Activated CD8-positive, alpha-beta memory T cell treated with anti-CD3 and anti-CD28 coated beads, Interleukin-2, amount 50 U/mL, for 4 hours (primary cell): ENCODE data around the gene ITPR3.
"Not testable (repeated sequence)": the region's sequence is repeated elsewhere in the genome, so short reads cannot be mapped to it uniquely, and the experiment has no call there.

ENCODE experiments used
- DNase-seq: peaks from one replicate; pipeline ENCODE4 v3.0.0-alpha.2; 2020

Gene ITPR3

DNA sequence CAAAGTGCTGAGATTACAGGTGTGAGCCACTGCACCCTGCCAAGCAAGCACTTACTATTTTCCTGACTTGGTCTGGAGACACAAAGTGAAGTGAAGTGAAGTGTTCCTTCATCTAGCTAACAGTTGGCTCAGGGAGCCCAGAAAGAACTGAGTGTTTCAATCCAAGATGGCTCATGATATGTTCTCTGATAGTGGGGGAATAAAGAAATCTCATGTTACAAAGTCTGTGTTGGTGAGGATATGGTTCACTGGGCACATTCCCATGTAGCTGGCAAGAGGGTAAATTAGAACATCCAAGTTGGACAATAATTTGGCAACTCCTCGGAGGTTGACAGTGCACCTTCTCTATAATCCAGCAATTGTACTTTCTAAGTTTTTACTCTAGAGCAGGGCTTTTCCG is 5.0 kb upstream of the ITPR3 start:
- no peak for DNase-seq

DNA sequence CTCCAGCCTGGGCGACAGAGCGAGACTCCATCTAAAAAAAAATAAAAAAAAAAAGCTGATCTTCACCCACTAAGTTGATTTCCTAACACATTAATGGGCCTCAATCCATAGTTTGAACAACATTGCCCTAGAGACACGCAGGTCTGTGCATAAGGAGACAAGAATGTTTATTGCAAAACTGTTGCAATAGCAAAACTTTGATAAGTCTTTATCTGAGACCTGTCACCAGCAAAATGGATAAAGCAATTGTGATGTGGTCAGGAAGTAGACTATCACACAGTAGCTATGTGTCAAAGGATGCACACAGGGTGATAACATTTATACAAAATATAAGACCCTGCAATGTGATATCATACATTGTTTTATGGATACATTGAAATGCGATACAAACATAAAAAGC is 4.2 kb upstream of the ITPR3 start:
- no peak for DNase-seq

DNA sequence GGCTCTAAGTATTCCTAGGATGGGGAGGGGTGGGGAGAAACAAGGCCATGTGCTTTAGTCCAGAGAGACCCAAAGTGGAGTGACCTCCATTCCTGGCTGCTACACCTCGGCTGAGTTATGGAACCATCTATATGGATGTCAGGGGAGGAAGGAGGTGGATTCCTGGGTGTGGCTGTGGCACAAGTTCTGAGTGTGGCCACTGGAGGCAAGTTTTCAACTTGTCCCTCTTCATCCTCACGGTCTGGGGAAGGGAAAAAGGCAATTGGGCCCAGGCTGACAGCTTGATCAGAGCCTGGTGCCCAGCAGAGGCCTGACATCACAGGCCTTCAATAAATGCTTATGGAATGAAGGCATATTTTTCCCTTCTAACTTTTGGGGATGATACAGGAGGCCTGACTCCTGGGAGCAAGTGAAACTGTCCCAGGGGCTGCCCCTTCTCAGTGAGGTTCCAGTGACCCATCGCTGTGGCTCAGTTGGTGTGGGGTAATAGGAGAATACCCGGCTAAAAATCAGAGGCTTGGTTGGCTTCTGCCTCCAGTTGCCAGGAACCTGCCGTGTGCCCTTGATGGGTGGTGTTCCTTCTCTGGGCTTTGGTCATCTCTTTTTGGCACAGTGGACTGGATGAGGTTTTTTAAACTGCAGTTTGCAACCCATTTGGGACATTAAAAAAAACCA is 1.8 kb upstream of the ITPR3 start:
- DNase-seq: no peak

DNA sequence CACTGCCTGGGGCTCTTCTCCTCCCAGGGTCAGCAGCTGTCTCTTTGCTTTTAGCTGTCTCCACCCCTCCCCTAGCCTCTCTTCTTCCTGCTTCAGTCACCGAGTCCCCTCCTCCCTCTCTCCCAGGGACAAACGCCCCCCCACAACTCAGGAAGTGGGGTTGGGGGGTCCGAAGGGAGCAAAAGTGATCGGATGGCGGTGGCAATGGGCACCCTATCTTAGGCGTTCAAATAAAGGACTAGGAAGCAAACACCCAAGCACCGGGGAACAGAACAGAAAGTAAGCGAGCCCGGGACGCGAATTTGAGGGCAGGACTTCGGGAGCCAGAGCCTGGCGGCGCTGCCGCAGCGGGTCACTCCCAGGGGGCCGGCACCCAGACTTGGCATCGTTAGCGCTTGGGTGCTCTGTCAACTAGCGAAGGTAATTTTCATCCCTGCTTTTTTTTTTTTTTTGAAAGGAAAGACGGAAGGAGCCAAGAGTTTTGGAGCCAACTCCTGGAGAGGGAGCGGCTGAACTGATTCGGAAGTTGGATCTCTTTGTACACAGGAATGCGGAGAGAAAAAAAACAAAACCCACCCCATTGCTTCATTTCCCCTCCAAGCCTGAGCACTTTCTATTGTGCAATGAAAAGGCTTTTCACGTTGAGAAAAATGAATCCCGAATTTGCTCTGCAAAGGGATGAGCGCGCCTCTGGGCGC is 815 bp upstream of the ITPR3 start:
- peak; percentile 36 for DNase-seq

DNA sequence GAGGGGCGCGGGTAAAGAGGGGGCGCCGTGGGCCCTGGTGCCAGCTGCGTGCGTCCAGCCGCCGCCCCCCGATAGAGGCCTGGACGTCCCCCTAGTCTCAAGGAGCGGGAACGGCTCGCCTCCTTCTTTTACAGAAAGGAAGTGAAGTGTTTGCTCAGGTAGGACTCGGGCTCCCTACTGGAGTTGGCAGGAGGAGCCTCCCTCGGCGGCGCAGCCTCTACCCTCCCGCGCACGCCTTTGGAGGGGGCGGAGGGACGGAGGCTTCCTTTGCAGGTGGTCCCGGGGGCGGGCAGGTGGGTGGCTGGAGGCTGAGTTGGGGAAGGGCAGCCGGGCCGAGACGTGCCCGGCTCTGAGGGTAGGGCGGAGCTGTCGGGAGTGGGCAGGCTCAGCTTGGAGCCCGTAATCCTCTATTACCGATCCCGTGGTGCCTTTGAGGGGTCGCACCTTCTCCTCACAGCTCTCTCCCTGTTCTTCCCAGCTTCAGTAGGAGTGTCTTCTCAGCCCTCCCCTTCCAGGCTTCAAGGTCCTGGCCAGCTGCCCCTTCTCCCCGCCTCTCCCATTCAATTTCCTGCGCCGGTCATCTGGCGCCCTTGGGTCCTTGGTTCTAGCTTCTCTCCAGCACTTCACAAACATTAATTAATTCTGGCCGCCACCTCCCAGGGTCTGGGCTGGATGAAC is 728 bp downstream of the ITPR3 start:
- DNase-seq: peak; percentile 60

DNA sequence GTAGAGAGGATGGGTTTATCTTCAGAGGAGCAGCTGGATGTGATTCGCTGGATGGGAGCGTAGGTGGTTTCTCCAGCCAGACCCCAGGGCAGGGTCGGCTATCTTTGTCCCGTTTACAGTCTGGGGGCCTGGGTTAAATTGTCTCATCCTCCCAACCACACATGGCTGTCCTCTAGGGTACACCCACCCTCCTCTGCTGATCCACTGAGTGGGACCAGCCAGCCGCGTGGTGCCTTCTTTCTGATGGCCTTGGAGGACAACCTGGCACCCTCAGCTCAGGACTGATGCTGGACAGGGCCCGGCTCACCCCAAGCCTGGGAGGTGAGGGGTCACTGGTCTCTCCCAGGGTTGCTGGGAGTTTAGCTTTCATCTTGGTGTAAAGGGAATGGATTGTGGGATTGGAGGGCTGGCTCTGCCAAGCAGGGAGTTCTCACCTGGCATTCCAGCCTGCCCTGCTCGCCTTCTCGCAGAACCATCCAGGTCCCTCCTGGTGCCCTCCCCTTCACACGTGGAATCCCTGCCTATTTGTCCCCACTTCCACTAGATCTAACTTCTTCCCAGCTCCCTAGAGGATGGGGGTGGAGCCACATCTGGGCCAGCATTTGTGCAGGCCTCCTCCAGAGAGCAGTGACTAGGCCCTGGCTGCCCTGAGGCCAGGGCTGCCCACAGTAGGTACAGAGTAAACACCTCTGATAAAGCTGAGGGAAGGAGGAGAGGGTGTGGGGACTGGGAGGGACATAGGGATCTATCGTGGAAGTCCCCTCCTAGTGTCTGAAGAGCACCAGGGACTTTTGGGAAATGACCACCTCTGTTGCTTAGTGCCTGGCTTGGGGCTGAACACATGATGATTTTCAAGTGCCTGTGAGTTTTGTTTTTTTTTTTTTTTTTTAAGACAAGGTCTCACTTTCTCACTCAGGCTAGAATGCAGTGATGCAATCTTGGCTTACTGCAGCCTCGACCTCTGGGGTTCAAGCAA is 1.6 kb downstream of the ITPR3 start:
- DNase-seq: no peak

DNA sequence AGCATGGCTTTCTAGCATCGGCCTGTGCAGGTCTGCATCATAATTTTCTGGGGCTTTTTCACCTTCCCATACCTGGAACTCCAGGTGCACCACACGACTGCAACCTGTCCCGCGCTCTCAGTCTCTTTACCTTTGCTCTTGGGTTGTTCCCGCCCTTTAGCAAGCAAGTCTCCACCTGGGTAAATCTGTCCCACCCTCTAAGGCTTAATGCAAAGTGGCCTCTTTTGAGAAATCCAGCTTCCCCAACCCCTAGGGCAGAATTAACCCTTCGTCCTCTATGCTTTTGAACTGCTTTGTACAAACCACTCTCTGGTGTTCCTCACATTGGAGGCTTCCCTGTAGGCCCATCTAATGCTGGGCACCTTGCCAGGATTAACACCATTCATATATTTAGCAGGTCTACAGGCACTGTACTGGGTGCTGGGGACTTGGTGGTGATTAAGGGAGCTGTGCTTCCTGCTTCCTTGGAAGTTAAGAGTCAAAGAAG is 2.8 kb downstream of the ITPR3 start:
- no peak for DNase-seq

DNA sequence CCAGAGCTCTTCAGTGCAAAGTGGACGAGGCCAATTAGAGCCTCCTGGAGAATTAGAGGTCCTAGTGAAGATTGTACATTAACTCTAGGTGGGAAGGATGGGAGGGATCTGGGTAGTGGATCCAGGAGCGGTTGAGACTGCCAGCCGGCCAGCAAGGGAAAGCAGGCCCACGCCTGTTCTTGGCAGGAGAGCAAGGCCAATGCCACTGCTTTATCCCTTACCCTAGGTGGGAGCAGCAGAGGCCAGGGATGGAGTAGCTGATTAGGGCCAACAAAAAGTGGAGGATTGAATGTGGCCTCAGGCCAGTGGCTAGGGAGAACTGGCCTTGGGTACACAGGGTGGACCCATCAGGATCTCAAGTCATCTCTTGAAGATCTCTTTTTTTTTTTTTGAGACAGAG is 3.7 kb downstream of the ITPR3 start:
- DNase-seq: no peak

DNA sequence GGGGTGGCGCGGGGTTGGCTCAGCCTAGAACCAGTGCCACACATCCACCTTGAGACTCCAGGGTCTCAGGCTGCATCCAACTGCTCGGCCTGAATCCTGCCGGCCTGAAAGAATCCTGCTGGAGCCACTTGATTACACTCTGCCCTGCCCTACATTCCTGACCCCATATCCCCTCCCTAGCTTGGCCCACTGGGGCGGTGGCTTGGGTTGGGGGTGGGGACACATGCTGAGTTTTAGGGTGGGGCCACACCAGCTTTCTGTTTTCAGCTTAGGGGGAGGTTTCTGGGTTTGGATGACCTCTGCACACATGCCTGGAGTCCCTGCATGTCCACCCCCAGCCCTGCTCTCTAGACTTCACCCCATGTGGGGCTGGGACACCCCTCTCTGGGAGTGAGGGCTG is 6.8 kb downstream of the ITPR3 start:
- DNase-seq: no peak

DNA sequence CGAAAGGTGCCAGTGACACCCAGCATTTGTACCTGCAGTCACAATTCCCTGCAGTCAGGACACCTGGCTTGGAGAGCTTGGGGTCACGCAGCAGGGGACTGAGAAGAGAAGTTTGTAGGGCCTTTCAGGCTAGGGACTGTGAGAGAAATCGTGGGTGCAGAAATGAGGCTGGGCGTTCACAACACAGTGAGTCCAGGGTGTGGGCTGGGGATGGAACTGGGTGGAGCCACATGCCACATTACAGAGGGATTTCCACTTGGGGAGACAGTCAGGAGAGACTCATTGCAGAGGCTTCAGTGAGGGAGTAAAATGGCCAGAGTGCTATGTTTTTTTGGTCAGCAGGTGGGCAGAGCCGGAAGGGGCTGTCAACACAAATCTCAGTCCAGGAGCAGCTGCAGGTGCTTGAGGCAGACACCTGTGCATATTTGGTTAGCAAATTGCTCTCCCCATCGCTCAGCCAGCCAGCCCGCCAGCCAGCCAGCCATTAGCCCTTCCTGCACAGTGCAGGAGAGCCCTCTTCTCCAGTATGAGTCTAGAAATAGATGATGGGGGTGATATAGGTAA is 7.4 kb downstream of the ITPR3 start:
- DNase-seq: no peak

DNA sequence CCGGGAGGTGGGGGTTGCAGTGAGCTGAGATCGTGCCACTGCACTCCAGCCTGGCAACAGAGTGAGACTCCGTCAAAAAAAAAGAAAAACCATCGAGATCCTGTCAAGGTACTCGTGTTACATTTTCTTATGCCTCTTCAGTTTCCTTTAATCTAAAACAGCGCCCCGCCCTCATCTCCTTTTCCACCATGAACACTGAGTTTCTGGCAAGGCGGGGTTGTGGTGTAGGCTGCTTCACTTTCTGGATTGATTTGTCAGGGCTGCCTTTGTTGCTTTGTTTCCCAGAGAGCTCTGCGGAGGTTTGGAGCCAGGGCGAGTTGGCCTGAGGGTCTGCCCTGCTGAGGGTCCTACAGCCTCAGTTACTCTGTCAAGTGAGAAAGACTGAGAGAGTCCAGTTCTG is 8.9 kb downstream of the ITPR3 start:
- no peak for DNase-seq

DNA sequence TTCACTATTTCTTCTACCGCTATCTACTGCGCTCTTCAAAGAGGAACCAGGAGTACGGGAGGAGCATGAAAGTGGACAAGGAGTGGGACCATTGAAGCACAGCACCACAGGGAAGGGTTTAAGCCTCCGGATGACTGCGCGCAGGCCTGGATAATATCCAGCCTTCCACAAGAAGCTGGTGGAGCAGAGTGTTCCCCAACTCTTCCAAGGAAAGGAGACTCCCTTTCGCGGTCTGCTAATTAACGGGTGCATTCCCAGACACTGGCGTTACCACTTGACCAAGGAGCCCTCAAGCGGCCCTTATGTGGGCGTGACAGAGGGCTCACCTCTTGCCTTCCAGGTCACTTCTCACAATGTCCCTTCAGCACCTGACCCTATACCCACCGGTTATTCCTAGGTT is 10.4 kb downstream of the ITPR3 start:
- not testable (repeated sequence) for DNase-seq

DNA sequence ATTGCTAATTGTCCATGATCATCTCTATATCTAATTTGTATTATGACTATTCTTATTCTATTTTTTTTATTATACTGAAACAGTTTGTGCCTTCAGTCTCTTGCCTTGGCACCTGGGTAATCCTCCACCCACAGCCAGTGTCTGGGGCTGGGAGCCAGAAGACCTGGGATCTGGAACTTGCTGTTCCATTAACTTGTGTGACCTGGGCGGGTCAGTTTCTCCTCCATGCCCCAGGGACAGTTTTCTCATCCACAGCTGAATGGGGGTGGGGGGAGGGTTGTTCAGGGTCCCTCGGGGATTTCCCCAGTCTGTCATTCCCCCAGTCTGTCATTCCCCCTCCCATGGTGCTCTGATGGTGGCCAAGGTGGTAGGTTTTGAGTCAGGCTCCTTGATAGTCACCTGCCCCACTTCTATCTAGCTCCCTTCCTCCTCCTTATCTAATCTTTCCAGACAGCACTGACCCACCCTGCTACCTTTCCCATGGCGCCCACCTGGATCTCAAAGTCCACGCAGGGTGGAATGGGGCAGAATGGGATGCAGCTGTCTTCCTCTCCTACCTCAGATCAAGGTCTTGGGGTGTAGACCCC is 10.9 kb downstream of the ITPR3 start:
- DNase-seq: no peak

DNA sequence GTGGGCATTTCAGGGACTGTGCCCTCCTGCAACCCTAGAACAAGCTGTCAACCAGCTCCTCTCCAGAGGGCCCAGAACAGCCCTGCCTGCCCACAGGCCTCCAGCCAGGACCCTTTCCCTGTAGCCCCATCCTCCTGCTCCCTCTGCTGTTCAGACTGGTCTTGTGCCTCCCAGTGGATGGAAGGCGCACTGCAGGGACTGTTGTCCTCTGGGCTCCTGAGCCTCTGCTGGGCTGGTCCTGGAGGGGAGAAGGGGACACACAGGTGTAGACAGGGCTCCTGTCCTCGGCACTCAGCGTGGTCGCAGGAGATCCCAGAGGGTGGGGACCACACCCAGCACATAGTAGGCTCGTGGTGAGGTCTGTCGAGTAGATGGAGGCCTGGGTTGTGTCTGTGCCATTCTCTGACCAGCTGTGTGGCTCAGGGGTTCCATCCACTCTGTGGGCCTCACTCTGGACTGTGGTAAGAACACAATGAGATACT is 11.5 kb downstream of the ITPR3 start:
- peak; percentile 59 for DNase-seq

DNA sequence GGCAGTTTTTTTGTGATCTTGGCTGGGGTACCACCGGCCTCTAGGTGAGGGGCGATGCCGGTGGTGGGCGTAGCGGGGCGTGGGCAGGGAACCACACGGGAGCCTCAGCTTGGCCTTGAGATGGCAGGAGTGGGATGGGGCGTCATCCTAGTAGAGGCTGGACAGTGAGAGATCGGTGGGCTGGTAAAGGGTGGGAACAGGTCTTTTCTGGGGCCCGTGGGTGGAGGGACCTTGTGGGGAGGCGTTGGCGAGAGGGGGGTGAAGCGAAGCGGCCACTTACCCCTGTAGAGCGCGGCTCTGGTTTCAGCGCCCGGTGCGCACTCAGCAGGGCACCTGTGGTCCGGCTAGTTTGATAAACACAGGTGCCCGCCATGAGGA is 12.0 kb downstream of the ITPR3 start:
- DNase-seq: no peak

DNA sequence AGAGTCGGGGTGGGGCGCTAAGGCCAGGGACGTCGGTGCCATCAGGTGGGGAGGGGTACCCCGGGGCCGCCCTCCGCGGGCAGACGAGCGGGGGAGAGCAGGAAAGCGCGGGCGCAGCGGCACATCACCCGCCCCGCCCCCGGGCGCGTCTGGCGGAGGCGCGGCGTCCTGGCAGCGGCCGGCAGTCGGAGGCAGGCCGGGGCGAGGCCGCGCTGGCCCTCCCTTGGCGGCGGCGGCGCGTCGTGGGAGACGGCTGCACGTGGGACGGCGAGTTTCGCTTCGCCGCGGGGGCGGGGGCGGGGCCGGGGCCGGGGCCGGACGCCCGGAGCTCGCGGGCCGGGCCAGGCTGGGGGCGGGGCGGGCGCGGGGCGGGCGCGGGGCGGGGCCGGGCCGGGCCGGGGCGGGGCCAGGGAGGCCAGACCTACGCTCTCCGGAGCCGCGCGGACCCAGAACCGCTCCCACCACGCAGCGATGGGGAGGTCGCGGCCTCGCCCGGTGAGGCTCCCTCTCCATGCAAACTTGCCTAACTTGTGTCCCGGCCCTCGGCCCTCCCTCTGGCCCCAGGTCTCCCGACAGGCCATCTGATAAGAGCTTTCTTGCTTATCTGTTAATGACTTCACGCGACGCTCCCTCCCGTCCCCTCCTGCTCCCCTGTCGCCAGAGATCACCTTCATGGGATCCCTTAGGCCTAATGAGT is 12.5 kb downstream of the ITPR3 start:
- DNase-seq: peak; percentile 64

DNA sequence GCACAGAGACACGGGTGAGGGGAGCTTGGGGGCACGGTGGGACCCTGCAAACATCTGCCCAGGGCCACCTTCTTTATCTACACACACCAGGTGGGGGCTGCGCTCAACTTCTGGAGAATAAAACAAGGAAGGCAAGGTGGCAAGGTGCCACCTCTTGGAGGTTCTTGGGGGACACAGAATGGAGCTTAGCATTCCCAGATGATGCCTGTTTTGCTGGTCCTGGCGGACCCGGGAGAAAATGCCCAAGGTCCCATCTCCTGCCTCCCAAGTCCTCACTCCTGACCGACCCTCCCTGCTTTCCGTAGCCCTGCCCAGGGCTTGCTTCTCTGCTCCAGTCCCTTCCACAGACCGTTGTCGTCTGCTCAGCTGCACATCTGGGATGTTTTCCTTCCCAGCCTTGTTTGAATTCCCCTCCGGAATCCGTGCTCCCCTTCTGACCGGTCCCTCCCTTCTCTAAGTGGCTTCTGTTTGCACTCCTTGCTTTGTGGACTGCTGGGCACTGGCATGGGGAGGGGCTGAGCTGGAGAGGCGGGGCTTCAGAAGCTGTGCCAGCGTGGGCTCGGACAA is 13.1 kb downstream of the ITPR3 start:
- no peak for DNase-seq

DNA sequence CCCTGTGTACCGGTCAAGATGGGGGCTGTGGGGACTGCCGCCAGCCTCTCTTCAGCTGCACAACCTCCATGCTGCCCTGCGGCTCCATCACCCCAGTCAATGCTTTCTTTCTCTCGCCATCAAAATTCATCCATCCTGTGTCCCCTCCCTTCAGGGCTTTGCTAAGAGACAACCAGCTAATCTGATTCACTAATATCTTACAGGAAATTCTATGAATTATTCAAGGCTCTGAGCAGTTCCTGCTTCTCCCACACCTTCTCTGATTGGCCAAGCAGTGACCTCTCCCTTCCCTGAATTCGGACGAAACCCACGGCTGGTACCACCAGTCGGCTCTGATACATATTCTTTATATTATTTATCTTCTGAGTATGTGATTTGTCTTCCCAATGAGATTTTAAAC is 13.8 kb downstream of the ITPR3 start:
- no peak for DNase-seq

DNA sequence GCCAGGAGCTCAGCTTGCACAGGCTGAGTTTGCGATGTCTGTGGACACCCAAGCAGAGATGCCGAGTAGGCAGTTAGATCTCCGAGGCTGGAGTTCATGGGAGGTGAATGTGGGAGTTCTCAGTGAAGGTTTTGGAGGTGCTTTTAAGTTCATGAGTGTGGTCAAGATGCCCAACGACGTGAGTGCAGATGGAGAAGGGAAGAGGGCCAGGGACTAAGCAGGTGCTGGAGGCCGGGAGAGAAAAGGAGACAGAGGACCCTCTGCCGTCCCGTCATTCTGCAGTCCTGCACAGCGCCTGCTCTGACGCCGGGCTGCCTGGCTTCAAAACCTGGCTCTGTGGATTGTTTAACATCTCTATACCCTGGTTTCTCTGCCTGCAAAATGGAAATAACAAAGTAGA is 15.5 kb downstream of the ITPR3 start:
- no peak for DNase-seq

DNA sequence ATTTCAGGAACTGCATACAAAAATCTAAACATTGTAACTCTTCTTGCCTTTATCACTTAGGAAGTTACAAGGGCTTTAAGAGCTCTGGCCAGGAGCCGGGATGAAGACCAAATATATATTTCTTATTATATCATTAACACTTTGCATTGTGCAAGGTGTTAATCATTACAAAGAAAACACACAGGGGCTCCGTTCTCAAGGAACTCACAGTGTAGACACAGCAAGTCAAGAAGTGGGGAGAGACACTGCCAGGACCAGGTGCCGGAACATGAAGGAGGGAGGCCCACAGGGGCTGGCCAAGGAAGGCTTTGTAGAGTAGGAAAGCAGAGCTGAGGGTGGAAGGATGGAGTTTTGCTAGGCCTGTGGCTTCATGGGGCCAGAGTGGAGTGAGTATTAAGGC is 17.4 kb downstream of the ITPR3 start:
- no peak for DNase-seq

DNA sequence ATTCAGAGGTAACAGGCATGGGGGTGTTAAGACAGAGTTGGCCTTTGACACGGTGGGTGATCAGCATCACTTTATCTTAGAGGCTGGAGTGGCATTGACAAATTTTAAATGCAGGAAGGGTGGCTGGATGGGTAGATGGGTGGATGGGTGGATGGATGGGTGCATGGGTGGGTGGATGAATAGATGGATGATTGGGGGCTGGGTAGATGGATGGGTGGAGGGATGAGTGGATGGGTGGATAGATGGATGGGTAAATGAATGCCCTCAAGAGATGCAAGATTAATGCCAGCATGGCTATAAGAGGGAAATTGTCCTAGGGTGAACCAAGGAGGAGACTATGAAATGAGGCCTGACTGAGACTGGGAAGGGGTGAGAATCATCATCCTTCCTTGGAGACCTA is 18.4 kb downstream of the ITPR3 start:
- DNase-seq: no peak
